GM21515 (cell line): ENCODE results near the gene PSIP1.
A peak's percentile ranks its signal among the peaks of the same experiment; 100 is the strongest.
"Not testable (repeated sequence)": the region's sequence is repeated elsewhere in the genome, so short reads cannot be mapped to it uniquely, and the experiment has no call there.

Experiments
- ATAC-seq: cut with Tn5 transposase; IDR thresholded peaks from one replicate; pipeline ENCODE4 v1.9.1; 2021; ENCODE audit not compliant: unreplicated experiment

Gene PSIP1

DNA sequence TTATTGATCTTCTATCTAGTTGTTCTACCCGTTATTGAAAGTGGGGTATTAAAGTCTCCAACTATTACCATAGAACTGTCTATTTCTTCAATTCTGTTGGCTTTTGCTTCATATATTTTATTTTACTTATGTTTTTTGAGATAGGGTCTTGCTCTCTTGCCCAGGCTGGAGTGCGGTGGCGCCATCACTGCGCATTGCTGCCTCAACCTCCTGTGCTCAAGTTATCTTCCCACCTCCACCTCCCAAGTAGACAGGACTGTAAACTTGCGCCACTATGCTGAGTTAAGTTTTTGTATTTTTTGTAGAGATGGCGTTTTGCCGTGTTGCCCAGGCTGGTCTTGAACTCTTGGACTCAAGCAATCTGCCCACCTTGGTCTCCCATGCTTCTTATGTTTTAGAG lies 71.9 kb downstream of the PSIP1 start:
- ATAC-seq: no peak

DNA sequence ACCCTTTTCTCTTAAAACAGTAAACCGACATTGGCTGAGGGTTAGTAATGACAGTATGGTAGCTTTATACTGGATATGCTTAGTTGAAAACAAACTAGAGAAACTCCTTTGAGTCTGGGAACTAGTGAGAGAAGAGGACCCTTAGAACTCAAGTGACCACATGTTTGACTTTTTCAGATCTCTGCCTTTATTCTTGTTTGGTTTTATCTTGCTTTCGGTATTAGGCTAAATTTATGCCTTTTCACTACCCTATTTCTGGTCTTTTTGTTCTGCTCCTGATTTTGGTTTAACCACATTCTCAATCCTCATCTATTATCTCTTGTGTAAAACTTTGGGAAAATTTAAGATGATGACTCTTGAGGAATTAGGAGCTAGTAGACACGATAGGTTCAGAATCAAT lies 77.1 kb downstream of the PSIP1 start:
- ATAC-seq: peak; percentile 66

DNA sequence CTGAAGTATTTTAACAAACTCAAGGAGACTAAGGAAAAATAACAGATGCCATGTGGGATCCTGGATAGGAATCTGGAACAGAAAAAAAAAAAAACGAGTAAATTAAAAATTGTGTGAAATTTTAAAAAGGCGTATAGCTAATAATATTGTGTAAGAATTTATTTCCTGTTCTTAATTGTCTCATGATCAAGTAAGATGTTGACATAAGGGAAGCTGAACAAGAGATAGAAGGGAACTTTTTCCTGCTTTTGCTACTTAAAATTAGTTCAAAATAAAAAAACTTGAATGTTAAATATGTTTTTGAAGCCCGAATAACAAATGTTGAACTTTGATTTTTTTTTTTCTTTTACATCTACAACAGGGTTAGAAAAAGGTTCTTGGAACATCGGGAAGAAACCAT lies 77.6 kb downstream of the PSIP1 start:
- ATAC-seq: no peak

DNA sequence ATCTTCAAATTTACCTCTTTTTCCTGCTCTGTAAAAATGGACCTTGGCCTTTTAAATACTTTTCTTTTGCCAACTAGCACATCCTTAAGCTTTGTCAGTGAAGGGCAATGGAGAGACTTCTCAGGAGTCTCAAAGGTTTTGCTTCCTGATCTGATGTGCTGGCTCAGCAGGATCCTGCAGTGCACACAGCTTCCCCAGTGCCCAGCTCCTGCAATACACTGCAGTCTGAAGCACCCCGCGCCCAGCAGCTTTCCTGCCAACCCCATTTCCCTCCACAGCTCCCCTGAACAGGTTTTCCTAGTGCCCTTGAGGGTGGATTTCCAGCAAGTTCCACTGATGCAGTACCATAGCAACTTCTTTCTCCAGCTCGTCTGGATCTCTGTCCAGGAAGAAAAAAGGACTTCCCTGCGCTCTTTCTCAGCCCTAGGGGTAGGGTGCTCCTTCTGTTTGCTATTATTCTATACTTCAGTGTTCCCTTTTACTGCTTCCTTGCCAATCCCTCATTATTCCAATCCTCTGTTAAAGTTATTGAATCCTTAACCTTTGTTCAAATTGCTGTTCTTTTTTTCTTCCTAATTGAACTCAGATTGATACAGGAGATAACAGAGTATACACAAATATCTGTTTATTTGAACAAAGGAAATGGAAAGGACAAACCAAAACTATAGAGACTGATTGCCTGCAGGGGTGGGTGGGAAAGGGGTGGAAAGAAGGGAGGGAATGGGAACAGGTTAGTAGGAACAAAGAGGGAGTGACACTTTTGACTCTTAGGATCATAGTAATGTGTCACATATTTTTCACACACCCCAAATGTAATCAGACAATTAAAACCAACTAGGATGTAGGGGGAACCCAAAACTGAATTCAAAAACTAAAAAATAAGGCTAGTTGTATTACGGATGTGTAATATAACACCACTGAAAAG lies 79.6 kb downstream of the PSIP1 start:
- no peak for ATAC-seq

DNA sequence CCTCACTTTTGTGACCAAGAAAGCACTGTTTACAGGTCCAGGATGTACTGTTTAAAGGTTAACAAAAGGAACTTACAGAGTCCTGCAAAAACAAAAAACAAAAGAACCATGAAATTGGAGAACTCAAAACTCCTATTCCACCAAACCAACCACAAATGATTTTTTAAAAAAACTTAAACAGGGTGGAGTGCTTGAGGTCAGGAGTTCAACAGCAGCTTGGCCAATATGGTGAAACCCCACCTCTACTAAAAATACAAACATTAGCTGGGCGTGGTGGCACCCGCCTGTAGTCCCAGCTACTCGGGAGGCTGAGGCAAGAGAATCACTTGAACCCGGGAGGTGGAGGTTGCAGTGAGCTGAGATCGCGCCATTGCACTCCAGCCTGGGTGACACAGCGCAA lies 83.1 kb downstream of the PSIP1 start:
- not testable (repeated sequence) for ATAC-seq

DNA sequence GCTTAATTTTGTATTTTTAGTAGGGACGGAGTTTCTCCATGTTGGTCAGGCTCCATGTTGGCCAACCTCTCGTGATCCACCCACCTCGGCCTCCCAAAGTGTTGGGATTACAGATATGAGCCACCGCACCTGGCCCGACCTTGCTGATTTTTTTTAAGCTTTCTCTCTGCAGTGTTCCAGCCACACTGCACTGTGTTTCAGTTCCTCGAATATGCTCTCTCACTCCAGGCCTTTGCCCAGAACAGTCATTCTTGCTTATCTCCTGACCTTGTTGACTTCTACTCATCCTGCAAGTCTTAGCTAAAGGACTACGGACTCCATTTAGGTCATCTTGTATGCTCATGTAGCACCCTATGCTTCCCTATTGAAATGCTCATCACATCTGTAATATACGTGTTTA lies 84.8 kb downstream of the PSIP1 start:
- peak; percentile 52 for ATAC-seq

DNA sequence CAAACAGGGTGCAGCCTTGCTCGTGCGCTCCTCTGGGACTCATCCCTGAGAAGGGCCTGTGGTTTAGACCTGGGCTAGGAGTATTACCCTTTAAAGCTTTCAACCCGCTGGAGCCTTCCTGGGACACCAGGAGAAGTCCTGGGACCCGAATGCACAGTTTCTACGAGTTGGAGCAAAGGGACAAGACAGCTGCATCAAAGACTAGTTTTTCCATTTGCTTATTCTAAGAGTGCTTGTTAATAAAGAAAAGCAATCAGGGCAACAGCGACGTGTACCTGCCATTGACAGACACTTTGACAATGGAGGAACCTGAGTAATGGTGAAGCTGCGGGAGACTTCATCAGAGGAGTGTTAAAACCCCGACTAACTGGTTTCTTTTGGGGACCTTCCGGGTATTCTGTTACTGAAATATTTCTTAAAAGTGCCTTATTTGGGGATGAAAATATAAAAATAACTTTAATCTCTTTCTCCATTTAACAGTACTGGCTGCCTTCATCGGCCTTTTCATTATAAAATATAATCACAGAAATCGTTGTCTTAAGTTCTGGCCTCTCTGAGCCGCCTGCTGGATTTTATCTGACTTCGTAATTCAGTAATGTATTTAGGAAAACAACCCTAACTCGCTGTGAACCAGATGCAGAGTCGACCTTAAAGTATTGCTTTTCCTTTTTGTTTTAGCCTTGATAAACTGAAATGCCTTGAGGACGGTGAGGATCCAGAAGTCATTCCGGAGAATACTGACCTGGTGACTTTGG lies 87.4 kb downstream of the PSIP1 start:
- ATAC-seq: peak; percentile 5

DNA sequence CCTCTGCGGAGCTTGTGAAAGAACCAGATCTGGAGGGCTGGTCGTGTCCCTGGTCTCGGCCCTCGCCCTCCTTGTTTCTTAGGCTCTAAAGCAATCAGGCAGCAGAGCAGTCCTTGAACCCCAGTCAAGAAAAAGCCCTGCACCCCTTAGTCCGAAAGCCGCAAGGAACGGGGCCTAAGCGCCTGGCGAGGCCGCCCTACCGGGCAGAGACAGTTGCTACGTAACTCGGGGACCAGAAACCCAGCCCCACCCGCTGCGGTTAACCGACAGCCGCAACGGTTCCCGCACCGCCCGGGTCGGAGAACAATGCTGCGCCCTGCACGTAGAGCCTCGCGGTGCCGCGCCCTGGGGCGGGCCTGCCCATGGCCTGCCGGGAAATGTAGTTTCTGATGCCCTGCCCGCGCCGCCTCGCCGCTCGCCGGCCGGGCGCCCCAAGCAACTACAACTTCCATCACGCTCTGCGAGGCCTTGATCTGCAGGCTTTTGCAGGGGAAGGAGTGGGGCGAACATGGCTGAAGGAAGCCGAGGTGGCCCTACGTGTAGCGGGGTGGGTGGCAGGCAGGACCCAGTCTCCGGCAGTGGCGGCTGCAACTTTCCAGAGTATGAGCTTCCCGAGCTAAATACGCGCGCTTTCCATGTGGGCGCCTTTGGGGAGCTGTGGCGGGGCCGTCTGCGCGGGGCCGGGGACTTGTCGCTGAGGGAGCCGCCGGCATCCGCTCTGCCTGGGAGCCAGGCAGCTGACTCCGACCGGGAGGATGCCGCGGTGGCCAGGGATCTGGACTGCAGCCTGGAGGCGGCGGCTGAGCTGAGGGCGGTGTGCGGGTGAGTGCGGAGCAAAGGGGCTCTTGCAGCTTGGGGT lies 88.2 kb downstream of the PSIP1 start, which contains the start of gene SNAPC3:
Gene SNAPC3, plus strand, starts transcription at position 505 of the 859 bp plus-strand sequence. Its CDS starts 4 bp downstream, at position 509.
- peak; percentile 98 for ATAC-seq

DNA sequence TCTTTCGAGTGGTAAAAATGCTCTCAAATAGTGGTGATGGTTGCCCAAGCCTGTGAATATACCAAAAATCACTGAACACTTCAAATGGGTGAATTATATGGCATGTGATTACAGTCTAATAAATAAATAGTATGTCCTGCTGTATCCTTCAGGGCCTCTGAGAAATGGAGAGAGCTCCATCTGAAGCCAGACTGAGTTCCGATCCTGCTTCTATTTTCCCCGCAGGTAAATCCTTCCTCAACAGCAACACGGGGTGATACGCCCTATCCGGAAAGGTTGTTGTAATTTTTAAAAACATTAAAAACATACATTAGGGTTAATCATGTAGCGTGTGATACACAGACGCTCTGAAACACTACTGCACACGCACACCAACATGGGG lies 88.8 kb downstream of the PSIP1 start:
- no peak for ATAC-seq

DNA sequence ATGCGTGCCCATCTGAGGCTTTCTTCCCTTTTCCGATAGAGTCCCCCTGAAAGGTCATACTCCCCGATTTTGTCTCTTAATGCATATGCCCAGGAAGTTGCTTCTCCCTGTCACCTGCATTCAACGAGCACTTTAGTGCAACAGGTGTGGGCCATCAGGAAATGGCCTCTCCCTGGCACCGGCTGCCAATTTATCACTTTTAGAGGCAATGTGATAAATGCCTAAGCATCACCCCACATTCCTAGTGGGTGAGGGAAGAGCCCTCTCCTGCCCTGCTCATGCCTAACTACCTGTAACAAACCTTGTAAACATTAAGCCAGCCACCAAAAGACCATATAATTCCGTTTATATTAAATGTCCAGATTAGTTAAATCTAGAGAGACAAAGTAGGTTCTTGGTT lies 89.2 kb downstream of the PSIP1 start:
- no peak for ATAC-seq

DNA sequence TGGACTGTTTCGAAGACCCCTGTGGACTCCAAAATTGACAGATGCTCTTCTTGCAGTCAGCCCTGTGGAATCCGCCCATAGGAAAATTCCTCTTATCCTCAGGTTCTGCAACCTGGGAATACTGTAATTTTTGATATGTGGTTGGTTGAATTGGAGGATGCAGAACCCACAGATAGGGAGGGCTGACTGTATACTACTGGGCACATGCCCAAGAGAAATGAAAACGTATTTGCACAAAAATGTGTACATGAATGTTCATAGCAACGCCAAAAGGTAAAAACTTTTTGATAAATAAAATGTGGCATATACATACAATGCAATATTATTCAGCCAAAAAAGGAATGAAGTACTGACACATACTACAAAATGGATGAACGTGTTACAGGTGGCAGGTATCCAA lies 90.0 kb downstream of the PSIP1 start:
- no peak for ATAC-seq

DNA sequence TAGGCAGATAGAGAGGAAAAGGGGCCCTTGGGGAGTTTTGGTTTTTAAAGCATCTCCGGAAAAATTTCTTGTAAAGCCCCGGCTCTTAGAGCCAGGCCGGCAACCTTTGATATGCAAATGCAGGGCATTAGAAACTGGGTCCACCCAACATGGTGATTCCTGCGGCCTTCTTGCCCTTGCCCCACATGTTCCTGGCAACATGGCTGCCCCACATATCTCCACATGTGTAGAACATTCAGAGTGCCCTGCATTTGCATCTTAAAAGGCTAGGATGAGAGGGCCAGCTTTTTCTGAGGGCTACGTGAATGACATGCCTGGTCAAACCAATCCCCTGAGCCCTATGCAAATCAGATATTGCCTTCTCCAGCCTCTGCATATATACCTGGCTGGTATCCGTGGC lies 93.1 kb downstream of the PSIP1 start:
- ATAC-seq: no peak

DNA sequence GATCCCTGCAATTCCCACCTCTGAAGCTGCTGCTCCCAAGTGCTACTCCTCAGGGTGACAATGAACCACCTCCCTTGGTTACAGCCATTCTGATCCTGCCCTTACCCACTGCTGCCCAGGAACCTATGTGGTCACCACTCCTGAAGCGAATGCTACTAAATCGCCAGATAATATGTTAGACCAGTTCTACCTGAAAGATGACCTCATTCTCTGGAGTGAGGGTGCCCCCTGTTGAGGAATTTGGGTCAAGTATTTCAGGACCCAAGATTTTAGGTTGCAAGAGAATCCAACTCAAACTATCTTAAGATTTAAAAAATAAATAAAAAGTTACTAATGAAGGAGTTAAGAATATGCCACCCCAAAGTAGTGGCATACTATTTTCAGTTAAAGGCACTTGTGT lies 93.9 kb downstream of the PSIP1 start:
- ATAC-seq: no peak
